WI38 (cell line): ENCODE results near the gene ST8SIA4.

ENCODE experiments used
- H3K4me3 ChIP-seq: 2 replicates; pipeline ENCODE4 v1.5.1; 2011; ENCODE audit warnings: low read depth, mild to moderate bottlenecking, control low read depth, low read length
- TF ChIP-seq, protein P1 (sequence below): IDR thresholded peaks from 2 replicates; pipeline ENCODE4 v1.5.1; 2012; ENCODE audit warnings: low read depth, mild to moderate bottlenecking, control low read depth, low read length

Gene ST8SIA4

DNA sequence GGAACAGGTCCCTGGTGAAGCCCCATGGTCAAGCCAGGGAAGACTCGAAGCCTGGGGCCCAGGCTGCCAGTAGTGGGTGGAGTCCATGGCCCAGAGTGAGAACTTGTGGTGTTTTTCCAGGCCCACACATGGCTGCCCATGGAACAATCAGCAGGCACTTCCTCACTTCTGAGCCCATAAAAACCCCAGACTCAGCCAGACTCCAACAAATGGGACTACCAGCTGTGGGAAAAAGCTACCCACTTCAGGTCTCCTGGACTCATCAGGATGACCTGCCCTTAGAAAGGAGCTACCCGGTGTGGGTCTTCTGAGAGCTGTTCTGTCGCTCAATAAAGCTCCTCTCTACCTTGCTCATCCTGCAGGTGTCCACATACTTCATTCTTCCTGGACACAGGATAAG lies 108.9 kb downstream of the ST8SIA4 start:
- no peak overlapping the region for H3K4me3 ChIP-seq
- TF ChIP-seq, protein P1, sequence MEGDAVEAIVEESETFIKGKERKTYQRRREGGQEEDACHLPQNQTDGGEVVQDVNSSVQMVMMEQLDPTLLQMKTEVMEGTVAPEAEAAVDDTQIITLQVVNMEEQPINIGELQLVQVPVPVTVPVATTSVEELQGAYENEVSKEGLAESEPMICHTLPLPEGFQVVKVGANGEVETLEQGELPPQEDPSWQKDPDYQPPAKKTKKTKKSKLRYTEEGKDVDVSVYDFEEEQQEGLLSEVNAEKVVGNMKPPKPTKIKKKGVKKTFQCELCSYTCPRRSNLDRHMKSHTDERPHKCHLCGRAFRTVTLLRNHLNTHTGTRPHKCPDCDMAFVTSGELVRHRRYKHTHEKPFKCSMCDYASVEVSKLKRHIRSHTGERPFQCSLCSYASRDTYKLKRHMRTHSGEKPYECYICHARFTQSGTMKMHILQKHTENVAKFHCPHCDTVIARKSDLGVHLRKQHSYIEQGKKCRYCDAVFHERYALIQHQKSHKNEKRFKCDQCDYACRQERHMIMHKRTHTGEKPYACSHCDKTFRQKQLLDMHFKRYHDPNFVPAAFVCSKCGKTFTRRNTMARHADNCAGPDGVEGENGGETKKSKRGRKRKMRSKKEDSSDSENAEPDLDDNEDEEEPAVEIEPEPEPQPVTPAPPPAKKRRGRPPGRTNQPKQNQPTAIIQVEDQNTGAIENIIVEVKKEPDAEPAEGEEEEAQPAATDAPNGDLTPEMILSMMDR = no peak

DNA sequence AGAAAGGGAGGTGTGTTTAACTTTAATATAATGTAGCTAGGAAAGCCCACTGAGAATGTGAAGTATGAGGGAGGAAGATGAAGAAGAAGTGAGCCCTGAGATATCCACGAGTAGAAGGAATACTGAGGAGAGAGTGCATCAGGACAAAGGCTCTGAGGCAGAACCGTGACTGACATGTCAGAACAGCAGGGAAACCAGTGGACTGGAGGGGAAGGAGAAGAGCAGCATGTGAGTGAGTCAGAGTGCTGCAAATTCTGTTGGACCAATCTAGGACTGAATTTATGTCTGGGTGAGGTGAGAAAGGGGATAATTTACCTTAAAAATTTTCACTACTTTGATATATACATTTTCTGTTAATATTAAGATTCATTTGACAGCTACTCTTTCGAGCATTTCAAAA lies 110.3 kb downstream of the ST8SIA4 start:
- TF ChIP-seq, protein P1 = no peak

DNA sequence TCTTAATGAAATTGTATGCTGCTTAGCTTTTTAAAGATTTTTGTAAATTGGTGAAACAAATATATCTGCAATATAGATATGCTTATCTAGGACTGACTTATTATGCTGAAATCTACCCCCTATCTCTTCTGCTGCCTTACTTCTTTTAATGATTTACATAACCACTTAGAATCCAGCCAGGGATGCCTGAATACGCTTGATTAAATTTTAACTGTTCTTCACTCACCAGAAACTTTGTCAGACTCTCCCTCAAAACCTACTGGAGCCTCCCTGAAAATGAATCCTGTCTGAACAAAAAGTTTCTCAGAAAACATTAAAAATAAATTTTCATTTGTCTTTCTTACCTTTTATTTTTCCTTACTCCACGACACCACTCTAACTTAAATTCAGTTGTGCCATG lies 111.7 kb downstream of the ST8SIA4 start:
- TF ChIP-seq, protein P1 = no peak
- no peak overlapping the region for H3K4me3 ChIP-seq

More for the DNA sequence above, 110.3 kb downstream of the ST8SIA4 start:
- H3K4me3 ChIP-seq = no peak overlapping the region

DNA sequence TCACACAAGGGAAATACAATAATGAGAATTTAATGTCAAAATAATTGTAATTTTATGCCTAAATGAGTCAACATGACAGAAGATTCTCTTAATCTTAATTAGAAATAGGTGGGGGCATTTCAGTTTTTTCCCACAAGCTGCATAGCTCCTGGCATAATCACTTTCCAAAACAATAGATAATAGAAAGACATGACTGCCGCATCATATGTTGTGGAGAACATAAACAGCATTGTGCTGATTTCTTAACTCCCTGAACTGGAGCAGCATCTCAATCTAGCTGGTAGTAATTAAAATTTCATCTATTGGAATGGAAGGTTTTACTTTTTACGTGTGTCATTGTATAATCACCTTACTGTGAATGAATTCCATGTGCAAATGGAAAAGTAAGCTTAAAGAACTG lies 112.1 kb downstream of the ST8SIA4 start:
- TF ChIP-seq, protein P1 = no peak

DNA sequence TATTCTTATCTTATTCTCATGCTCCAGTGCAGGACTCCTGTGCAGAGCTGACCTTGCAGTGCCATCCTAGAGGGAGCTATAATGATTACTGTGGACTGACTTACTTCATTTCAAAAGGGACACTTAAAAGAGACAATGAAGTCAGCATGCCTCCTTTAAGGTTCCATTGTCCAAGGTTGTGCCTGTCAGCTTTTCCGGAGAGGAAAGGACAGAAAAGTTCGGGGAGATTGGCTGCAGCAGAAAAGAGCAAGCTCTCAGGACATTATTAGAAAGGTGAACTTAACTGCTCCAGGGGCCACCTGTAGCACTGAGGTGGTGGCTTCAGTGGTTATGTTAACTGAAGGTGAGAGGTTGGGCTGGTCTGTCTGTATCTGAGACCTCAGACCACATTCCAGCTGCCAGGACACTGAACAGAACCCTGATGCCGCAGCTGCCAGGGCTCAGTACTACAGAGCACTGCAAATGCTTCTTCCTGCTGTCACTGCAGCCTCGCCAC lies 112.9 kb downstream of the ST8SIA4 start:
- TF ChIP-seq, protein P1 = no peak
- no peak overlapping the region for H3K4me3 ChIP-seq

More for the DNA sequence above, 112.1 kb downstream of the ST8SIA4 start:
- H3K4me3 ChIP-seq = no peak overlapping the region

DNA sequence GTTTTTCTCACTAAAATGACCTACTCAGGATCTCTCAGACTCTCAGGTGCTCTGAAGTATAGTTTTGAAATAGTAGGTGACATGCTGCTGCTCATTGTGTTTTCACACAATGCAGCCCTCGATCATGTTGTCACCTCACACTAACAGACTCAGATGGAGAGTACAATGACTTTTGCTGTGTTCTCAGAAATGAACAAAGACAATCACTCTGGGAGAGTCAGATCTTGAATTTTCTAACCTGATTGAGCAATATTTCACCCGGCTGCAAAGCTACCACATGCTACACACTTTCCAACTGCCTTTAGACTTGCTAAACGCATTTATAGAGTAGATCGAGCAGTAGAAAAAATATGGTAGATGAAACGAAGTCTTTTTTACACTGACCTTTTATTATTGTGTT lies 113.4 kb downstream of the ST8SIA4 start:
- no peak overlapping the region for H3K4me3 ChIP-seq
- TF ChIP-seq, protein P1 = no peak

DNA sequence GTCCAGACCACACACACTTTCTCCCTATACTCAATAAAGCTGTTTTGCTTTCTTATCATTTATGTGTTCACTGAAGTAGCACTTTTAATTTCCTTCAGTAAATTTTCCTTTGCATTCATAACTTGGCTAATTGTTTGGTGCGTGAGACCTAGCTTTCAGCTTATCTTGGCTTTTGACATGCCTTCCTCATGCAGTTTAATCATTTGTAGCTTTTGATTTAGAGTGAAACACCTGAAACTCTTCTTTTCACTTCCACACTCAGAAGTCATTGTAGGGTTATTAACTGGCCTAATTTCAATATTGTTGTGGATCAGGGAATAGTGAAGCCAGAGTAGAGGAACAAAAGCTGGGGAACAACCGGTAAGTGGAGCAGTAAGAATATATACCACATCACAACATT lies 114.7 kb downstream of the ST8SIA4 start:
- TF ChIP-seq, protein P1 = no peak
- no peak overlapping the region for H3K4me3 ChIP-seq
